ENCODE measurements around the gene PTGR3. TPM values are rescaled to one million over a fixed set of nuclear protein-coding genes. Genes with fewer than 3 reads are reported as not detected.

Gene PTGR3
- 10 to 100 TPM; 29.3 to 48.8 (median 38.2) TPM for polyA plus RNA-seq (ENCODE audit: insufficient read length in 10 of 10)
- long read RNA-seq, donor 1, full-length matches to known transcripts: 12 of 12 reads
- long read RNA-seq, donor 1, partial matches to known transcripts: 0 of 12 reads
- long read RNA-seq, donor 1, other reads (novel, unspliced or antisense): 0 of 12 reads
- long read RNA-seq, donor 2, full-length matches to known transcripts: 6 of 6 reads
- long read RNA-seq, donor 2, partial matches to known transcripts: 0 of 6 reads
- long read RNA-seq, donor 2, other reads (novel, unspliced or antisense): 0 of 6 reads
- long read RNA-seq, donor 3: 0 reads
- long read RNA-seq, donor 4, full-length matches to known transcripts: 8 of 8 reads
- long read RNA-seq, donor 4, partial matches to known transcripts: 0 of 8 reads
- long read RNA-seq, donor 4, other reads (novel, unspliced or antisense): 0 of 8 reads
- long read RNA-seq, donor 5, full-length matches to known transcripts: 8 of 8 reads
- long read RNA-seq, donor 5, partial matches to known transcripts: 0 of 8 reads
- long read RNA-seq, donor 5, other reads (novel, unspliced or antisense): 0 of 8 reads
- long read RNA-seq, donor 6, full-length matches to known transcripts: 12 of 12 reads
- long read RNA-seq, donor 6, partial matches to known transcripts: 0 of 12 reads
- long read RNA-seq, donor 6, other reads (novel, unspliced or antisense): 0 of 12 reads
- long read RNA-seq, donor 7, full-length matches to known transcripts: 10 of 10 reads
- long read RNA-seq, donor 7, partial matches to known transcripts: 0 of 10 reads
- long read RNA-seq, donor 7, other reads (novel, unspliced or antisense): 0 of 10 reads
- long read RNA-seq, donor 8, full-length matches to known transcripts: 2 of 2 reads
- long read RNA-seq, donor 8, partial matches to known transcripts: 0 of 2 reads
- long read RNA-seq, donor 8, other reads (novel, unspliced or antisense): 0 of 2 reads
- long read RNA-seq, donor 9, partial matches to known transcripts: 0 of 1 reads
- long read RNA-seq, donor 9, other reads (novel, unspliced or antisense): 0 of 1 reads

- DNase-seq: peak; percentile 86 to 94 (median 87)
Observed at GRCh38 chr18:75209129-75209950, at the start of gene PTGR3. Gene PTGR3 (minus strand): TSS chr18:75209139. CDS start chr18:75209058, 81 bp downstream.

GRCh38 chr18:75257605-75258004 is 48.7 kb upstream of the PTGR3 start:
- no peak for DNase-seq

- no peak for DNase-seq
Observed at GRCh38 chr18:75256376-75256775, 47.4 kb upstream of the PTGR3 start.

- no peak for DNase-seq
Observed at GRCh38 chr18:75255094-75255493, 46.2 kb upstream of the PTGR3 start.

GRCh38 chr18:75253784-75254183 is 44.8 kb upstream of the PTGR3 start:
- DNase-seq: no peak

- no peak for DNase-seq
Observed at GRCh38 chr18:75253043-75253442, 44.1 kb upstream of the PTGR3 start.

GRCh38 chr18:75252136-75252535 is 43.2 kb upstream of the PTGR3 start:
- peak in 1 of 3 donors; percentile 42 for DNase-seq

- DNase-seq: no peak
Observed at GRCh38 chr18:75251466-75251865, 42.5 kb upstream of the PTGR3 start.

GRCh38 chr18:75250471-75250821 is 41.5 kb upstream of the PTGR3 start:
- no peak for DNase-seq

- DNase-seq: no peak
Observed at GRCh38 chr18:75249672-75250470, 40.9 kb upstream of the PTGR3 start.

- no peak for DNase-seq
Observed at GRCh38 chr18:75249175-75249518, 40.2 kb upstream of the PTGR3 start.

GRCh38 chr18:75248426-75249174 is 39.7 kb upstream of the PTGR3 start:
- no peak for DNase-seq

GRCh38 chr18:75247611-75248421 is 38.9 kb upstream of the PTGR3 start:
- peak; percentile 60 to 87 (median 69) for DNase-seq

- peak in 1 of 3 donors; percentile 54 for DNase-seq
Observed at GRCh38 chr18:75246721-75247610, 38.0 kb upstream of the PTGR3 start.

- no peak for DNase-seq
Observed at GRCh38 chr18:75244351-75245313, 35.7 kb upstream of the PTGR3 start.

GRCh38 chr18:75241705-75242104 is 32.8 kb upstream of the PTGR3 start:
- no peak for DNase-seq

GRCh38 chr18:75240433-75240832 is 31.5 kb upstream of the PTGR3 start:
- DNase-seq: no peak
